ENCODE results near the gene RAPGEFL1. TPM values are rescaled to one million over a fixed set of nuclear protein-coding genes. Genes with fewer than 3 reads are reported as not detected.
"Not testable (repeated sequence)": the region's sequence is repeated elsewhere in the genome, so short reads cannot be mapped to it uniquely, and the experiment has no call there.

Gene RAPGEFL1
- total RNA-seq, 2 experiments from 2014 or later: 5.1 to 5.4 TPM

GRCh38 chr17:40191237-40192208 lies 14.3 kb downstream of the RAPGEFL1 start:
- ChIA-PET POLR2A (interaction anchor here (0.5 to 1.0 kb wide), 4 partner anchors 8 to 755 kb away, joined by 3 to 7 read pairs (median 3); no protein-coding TSS in a partner anchor), CTCF (interaction anchor here (0.6 to 4.2 kb wide), 16 partner anchors 8 to 342 kb away, joined by 3 to 31 read pairs (median 4); partner anchors contain the start of gene RAPGEFL1)

- POLR2A ChIA-PET: interaction anchor here (0.6 to 1.0 kb wide), 2 partner anchors 16 to 80 kb away, joined by 3 read pairs; no protein-coding TSS in a partner anchor
- CTCF ChIA-PET: interaction anchor here (0.5 to 4.2 kb wide), 6 partner anchors 9 to 162 kb away, joined by 3 to 31 read pairs (median 4); no protein-coding TSS in a partner anchor
Measured at GRCh38 chr17:40192961-40193360, 15.7 kb downstream of the RAPGEFL1 start.

- ChIA-PET POLR2A (no interaction called here), CTCF (interaction anchor here (0.6 to 1.7 kb wide), 3 partner anchors 16 to 1650 kb away, joined by 3 to 5 read pairs (median 3); no protein-coding TSS in a partner anchor)
Measured at GRCh38 chr17:40194821-40195220, 17.6 kb downstream of the RAPGEFL1 start.

GRCh38 chr17:40197550-40197949 lies 20.3 kb downstream of the RAPGEFL1 start:
- CTCF ChIA-PET: interaction anchor here (1.0 to 1.4 kb wide), 3 partner anchors 22 to 122 kb away, joined by 3 read pairs; no protein-coding TSS in a partner anchor
- POLR2A ChIA-PET: interaction anchor here (0.7 kb wide), 1 partner anchor 472 kb away, joined by 5 read pairs; no protein-coding TSS in a partner anchor

- POLR2A ChIA-PET: interaction anchor here (0.7 kb wide), 1 partner anchor 90 kb away, joined by 3 read pairs; the partner anchor contains the start of gene CDC6
- CTCF ChIA-PET: interaction anchor here (0.7 to 1.4 kb wide), 4 partner anchors 22 to 233 kb away, joined by 3 read pairs; no protein-coding TSS in a partner anchor
Measured at GRCh38 chr17:40197965-40198456, 20.7 kb downstream of the RAPGEFL1 start.

GRCh38 chr17:40198576-40198975 lies 21.3 kb downstream of the RAPGEFL1 start:
- CTCF ChIA-PET: interaction anchor here (0.7 to 1.0 kb wide), 4 partner anchors 23 to 233 kb away, joined by 3 to 4 read pairs (median 3); no protein-coding TSS in a partner anchor
- POLR2A ChIA-PET: interaction anchor here (0.7 kb wide), 1 partner anchor 89 kb away, joined by 3 read pairs; the partner anchor contains the start of gene CDC6

GRCh38 chr17:40203131-40203530 lies 25.9 kb downstream of the RAPGEFL1 start:
- POLR2A ChIA-PET: no interaction called here
- CTCF ChIA-PET: interaction anchor here (1.2 to 3.2 kb wide), 4 partner anchors 12 to 152 kb away, joined by 5 to 22 read pairs (median 10); no protein-coding TSS in a partner anchor

GRCh38 chr17:40206193-40206592 lies 28.9 kb downstream of the RAPGEFL1 start:
- CTCF ChIA-PET: interaction anchor here (0.7 to 1.1 kb wide), 2 partner anchors 149 to 954 kb away, joined by 3 to 4 read pairs; no protein-coding TSS in a partner anchor

GRCh38 chr17:40209404-40210093 lies 32.3 kb downstream of the RAPGEFL1 start:
- ChIA-PET CTCF (interaction anchor here (0.7 to 1.1 kb wide), 3 partner anchors 41 to 187 kb away, joined by 3 read pairs; no protein-coding TSS in a partner anchor), POLR2A (interaction anchor here (0.6 to 1.0 kb wide), 2 partner anchors 16 to 79 kb away, joined by 3 read pairs; partner anchors contain the start of gene CDC6)

More at GRCh38 chr17:40206193-40206592, 28.9 kb downstream of the RAPGEFL1 start:
- POLR2A ChIA-PET: not testable (repeated sequence)

GRCh38 chr17:40213914-40214313 lies 36.6 kb downstream of the RAPGEFL1 start:
- POLR2A ChIA-PET, CTCF ChIA-PET: not testable (repeated sequence)

- CTCF ChIA-PET: interaction anchor here (0.6 to 2.7 kb wide), 8 partner anchors 10 to 180 kb away, joined by 3 to 16 read pairs (median 4); no protein-coding TSS in a partner anchor
- POLR2A ChIA-PET: interaction anchor here (0.7 to 1.0 kb wide), 5 partner anchors 10 to 253 kb away, joined by 3 to 6 read pairs (median 3); partner anchors contain the start of gene TOP2A
Measured at GRCh38 chr17:40218006-40218739, 40.9 kb downstream of the RAPGEFL1 start.

- POLR2A ChIA-PET: interaction anchor here (0.6 to 1.0 kb wide), 6 partner anchors 9 to 252 kb away, joined by 3 to 6 read pairs (median 3); partner anchors contain the start of gene TOP2A
- CTCF ChIA-PET: interaction anchor here (0.6 to 2.7 kb wide), 8 partner anchors 18 to 179 kb away, joined by 3 to 16 read pairs (median 4); partner anchors contain the start of gene CDC6
Measured at GRCh38 chr17:40218740-40219593, 41.7 kb downstream of the RAPGEFL1 start, which contains the start of gene WIPF2. WIPF2 (plus strand) TSS chr17:40219304; CDS start chr17:40256460, 37,156 bp downstream.

- CTCF ChIA-PET: interaction anchor here (0.6 to 2.7 kb wide), 5 partner anchors 19 to 107 kb away, joined by 3 to 16 read pairs (median 4); partner anchors contain the start of gene CDC6
- POLR2A ChIA-PET: interaction anchor here (0.6 kb wide), 1 partner anchor 12 kb away, joined by 5 read pairs; no protein-coding TSS in a partner anchor
Measured at GRCh38 chr17:40219594-40220338, 42.5 kb downstream of the RAPGEFL1 start.

- CTCF ChIA-PET: interaction anchor here (0.7 kb wide), 1 partner anchor 128 kb away, joined by 3 read pairs; no protein-coding TSS in a partner anchor
- POLR2A ChIA-PET: no interaction called here
Measured at GRCh38 chr17:40224718-40225550, 47.7 kb downstream of the RAPGEFL1 start.

GRCh38 chr17:40229146-40229545 lies 51.9 kb downstream of the RAPGEFL1 start:
- CTCF ChIA-PET: not testable (repeated sequence)

More at GRCh38 chr17:40229146-40229545, 51.9 kb downstream of the RAPGEFL1 start:
- POLR2A ChIA-PET: interaction anchor here (0.6 kb wide), 1 partner anchor 12 kb away, joined by 3 read pairs; no protein-coding TSS in a partner anchor
